Erythroblast (primary cell): Measurements from ENCODE around the gene TM9SF4.

Experiments used
- GATA1 ChIP-seq: IDR thresholded peaks from 2 replicates; pipeline ENCODE4 v1.6.1; 2011; ENCODE audit warnings: low read depth, mild to moderate bottlenecking, control low read depth, low read length, moderate library complexity
- POLR2A ChIP-seq: IDR thresholded peaks from 2 replicates; pipeline ENCODE4 v1.6.1; 2011; ENCODE audit warnings: mild to moderate bottlenecking, low read length

- TF ChIP-seq POLR2A (peak; percentile 88), GATA1 (no peak)
Measured at GRCh38 chr20:32109392-32110172, at the start of gene TM9SF4.
